ENCODE results near the gene PRKG1. TPM values are rescaled to one million over a fixed set of nuclear protein-coding genes. Genes with fewer than 3 reads are reported as not detected.

The PRKG1 gene
- polyA plus RNA-seq, 2 donors = 0.84 to 0.87 TPM

- Histone ChIP-seq H3K27ac (ENCODE audit: low read depth in 2 of 2, low read length in 1 of 2) (no peak overlapping the region), H3K4me1 (ENCODE audit: control insufficient read depth in 2 of 2, insufficient read depth in 2 of 2, low read length in 1 of 2) (peaks cover 0 to 2% of the 10 kb centered on the region in 2 donors), H3K27me3 (ENCODE audit: control insufficient read depth in 1 of 2, insufficient read depth in 2 of 2, low read length in 2 of 2) (no peaks in the 10 kb centered on the region), H3K9me3 (ENCODE audit: control insufficient read depth in 2 of 2, insufficient read depth in 1 of 2, low read depth in 1 of 2, low read length in 1 of 2) (no peaks in the 10 kb centered on the region), H3K36me3 (ENCODE audit: control insufficient read depth in 2 of 2, insufficient read depth in 2 of 2, low read length in 1 of 2) (no peaks in the 10 kb centered on the region), H3K4me3 (ENCODE audit: low read depth in 1 of 2, low read length in 2 of 2) (no peak overlapping the region)
- WGBS, 2 donors = 76 to 94% methylated on average over 1 of the region's 1 CpG
Measured at GRCh38 chr10:52334595-52334994, 1260.3 kb downstream of the PRKG1 start.

- Histone ChIP-seq H3K27me3 (ENCODE audit: control insufficient read depth in 1 of 2, insufficient read depth in 2 of 2, low read length in 2 of 2) (no peaks in the 10 kb centered on the region), H3K4me1 (ENCODE audit: control insufficient read depth in 2 of 2, insufficient read depth in 2 of 2, low read length in 1 of 2) (peaks cover 0 to 2% of the 10 kb centered on the region in 2 donors), H3K9me3 (ENCODE audit: control insufficient read depth in 2 of 2, insufficient read depth in 1 of 2, low read depth in 1 of 2, low read length in 1 of 2) (no peaks in the 10 kb centered on the region), H3K4me3 (ENCODE audit: low read depth in 1 of 2, low read length in 2 of 2) (no peak overlapping the region), H3K27ac (ENCODE audit: low read depth in 2 of 2, low read length in 1 of 2) (no peak overlapping the region), H3K36me3 (ENCODE audit: control insufficient read depth in 2 of 2, insufficient read depth in 2 of 2, low read length in 1 of 2) (no peaks in the 10 kb centered on the region)
- WGBS, 2 donors = 44 to 67% methylated on average over 1 of the region's 1 CpG
Measured at GRCh38 chr10:52335665-52336064, 1261.4 kb downstream of the PRKG1 start.

- peaks cover 0 to 2% of the 10 kb centered on the region in 2 donors for H3K4me1 ChIP-seq (ENCODE audit: control insufficient read depth in 2 of 2, insufficient read depth in 2 of 2, low read length in 1 of 2)
- 63 to 88% methylated on average over 1 of the region's 1 CpG for WGBS, 2 donors
Measured at GRCh38 chr10:52337225-52337624, 1262.9 kb downstream of the PRKG1 start.

GRCh38 chr10:52343439-52343838 lies 1269.2 kb downstream of the PRKG1 start:
- H3K27ac ChIP-seq (ENCODE audit: low read depth in 2 of 2, low read length in 1 of 2) = no peak overlapping the region
- H3K36me3 ChIP-seq (ENCODE audit: control insufficient read depth in 2 of 2, insufficient read depth in 2 of 2, low read length in 1 of 2) = no peaks in the 10 kb centered on the region
- no peaks in the 10 kb centered on the region for H3K4me1 ChIP-seq (ENCODE audit: control insufficient read depth in 2 of 2, insufficient read depth in 2 of 2, low read length in 1 of 2)
- peaks cover 0 to 3% of the 10 kb centered on the region in 2 donors for H3K9me3 ChIP-seq (ENCODE audit: control insufficient read depth in 2 of 2, insufficient read depth in 1 of 2, low read depth in 1 of 2, low read length in 1 of 2)
- H3K27me3 ChIP-seq (ENCODE audit: control insufficient read depth in 1 of 2, insufficient read depth in 2 of 2, low read length in 2 of 2) = no peaks in the 10 kb centered on the region
- WGBS, 2 donors = 62 to 73% methylated on average over 4 of the region's 4 CpGs
- H3K4me3 ChIP-seq (ENCODE audit: low read depth in 1 of 2, low read length in 2 of 2) = no peak overlapping the region

More at GRCh38 chr10:52337225-52337624, 1262.9 kb downstream of the PRKG1 start:
- no peak overlapping the region for H3K27ac ChIP-seq (ENCODE audit: low read depth in 2 of 2, low read length in 1 of 2)
- H3K27me3 ChIP-seq (ENCODE audit: control insufficient read depth in 1 of 2, insufficient read depth in 2 of 2, low read length in 2 of 2) = no peaks in the 10 kb centered on the region
- no peak overlapping the region for H3K4me3 ChIP-seq (ENCODE audit: low read depth in 1 of 2, low read length in 2 of 2)
- no peaks in the 10 kb centered on the region for H3K9me3 ChIP-seq (ENCODE audit: control insufficient read depth in 2 of 2, insufficient read depth in 1 of 2, low read depth in 1 of 2, low read length in 1 of 2)
- no peaks in the 10 kb centered on the region for H3K36me3 ChIP-seq (ENCODE audit: control insufficient read depth in 2 of 2, insufficient read depth in 2 of 2, low read length in 1 of 2)

- Histone ChIP-seq H3K4me3 (ENCODE audit: low read depth in 1 of 2, low read length in 2 of 2) (no peak overlapping the region), H3K36me3 (ENCODE audit: control insufficient read depth in 2 of 2, insufficient read depth in 2 of 2, low read length in 1 of 2) (no peaks in the 10 kb centered on the region), H3K4me1 (ENCODE audit: control insufficient read depth in 2 of 2, insufficient read depth in 2 of 2, low read length in 1 of 2) (no peaks in the 10 kb centered on the region), H3K27me3 (ENCODE audit: control insufficient read depth in 1 of 2, insufficient read depth in 2 of 2, low read length in 2 of 2) (no peaks in the 10 kb centered on the region), H3K27ac (ENCODE audit: low read depth in 2 of 2, low read length in 1 of 2) (no peak overlapping the region), H3K9me3 (ENCODE audit: control insufficient read depth in 2 of 2, insufficient read depth in 1 of 2, low read depth in 1 of 2, low read length in 1 of 2) (peaks cover 0 to 3% of the 10 kb centered on the region in 2 donors)
- WGBS, 2 donors = 92% methylated on average over 24 to 27 of the region's 27 CpGs
Measured at GRCh38 chr10:52346394-52347326, 1272.4 kb downstream of the PRKG1 start.

- H3K36me3 ChIP-seq (ENCODE audit: control insufficient read depth in 2 of 2, insufficient read depth in 2 of 2, low read length in 1 of 2) = no peaks in the 10 kb centered on the region
- no peaks in the 10 kb centered on the region for H3K4me1 ChIP-seq (ENCODE audit: control insufficient read depth in 2 of 2, insufficient read depth in 2 of 2, low read length in 1 of 2)
- H3K4me3 ChIP-seq (ENCODE audit: low read depth in 1 of 2, low read length in 2 of 2) = no peak overlapping the region
- no peak overlapping the region for H3K27ac ChIP-seq (ENCODE audit: low read depth in 2 of 2, low read length in 1 of 2)
- WGBS, 2 donors = 89 to 91% methylated on average over 5 of the region's 5 CpGs
- no peaks in the 10 kb centered on the region for H3K27me3 ChIP-seq (ENCODE audit: control insufficient read depth in 1 of 2, insufficient read depth in 2 of 2, low read length in 2 of 2)
- H3K9me3 ChIP-seq (ENCODE audit: control insufficient read depth in 2 of 2, insufficient read depth in 1 of 2, low read depth in 1 of 2, low read length in 1 of 2) = peaks cover 0 to 3% of the 10 kb centered on the region in 2 donors
Measured at GRCh38 chr10:52347327-52347667, 1273.0 kb downstream of the PRKG1 start.

Other genes with a start within 250 kb of the PRKG1 start
- gene A1CF, start 188.9 kb upstream of the PRKG1 start, polyA plus RNA-seq = not detected

Measured in esophagus (tissue), 2 donors.